OCI-M2 (cell line): ENCODE data around the gene ANKRA2.

ENCODE experiments used
- DNase-seq: peaks from one replicate; lab custom pipeline; 2025; ENCODE audit not compliant: unreplicated experiment; lab: John Stamatoyannopoulos, UW

The ANKRA2 gene

DNA sequence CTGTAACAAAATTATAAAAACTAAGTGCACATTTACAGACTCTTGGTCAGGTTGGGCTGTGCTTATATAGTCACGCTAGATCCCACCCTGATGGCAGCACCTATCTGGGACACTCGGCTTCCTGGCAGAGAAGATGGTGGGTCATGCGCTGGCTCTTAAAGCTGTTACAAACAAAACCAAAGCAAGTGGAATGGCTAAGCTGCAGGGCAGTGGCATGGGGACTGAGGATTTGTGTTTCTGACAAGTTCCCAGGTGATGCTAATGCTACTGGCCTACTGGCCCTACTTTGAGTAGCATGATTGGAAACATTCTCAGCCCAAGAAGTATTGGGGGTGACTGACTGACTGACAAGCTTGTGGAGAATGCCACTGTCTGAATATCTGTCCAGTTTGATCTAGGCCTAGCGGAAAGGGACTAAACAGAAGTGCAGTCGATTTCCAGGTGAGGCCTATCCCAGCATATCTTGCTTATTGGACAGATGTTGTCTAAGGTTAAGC is 58.9 kb downstream of the ANKRA2 start:
- DNase-seq = no peak
